NB4 (cell line): ENCODE results near the gene ASPHD2.

Experiments
- MAX ChIP-seq: IDR thresholded peaks from 2 replicates; pipeline ENCODE4 v1.6.1; 2011; ENCODE audit warnings: low read depth, low read length
- POLR2A ChIP-seq: IDR thresholded peaks from 2 replicates; pipeline ENCODE4 v1.6.1; 2011; ENCODE audit warnings: mild to moderate bottlenecking; ENCODE audit not compliant: insufficient read length; ENCODE audit errors: extremely low read depth
- TF ChIP-seq, protein P1 (sequence below): IDR thresholded peaks from one replicate; pipeline ENCODE4 v1.5.1; 2012; ENCODE audit warnings: low read depth, low read length

GRCh38 chr22:26452236-26453016 is 23.4 kb downstream of the ASPHD2 start:
- TF ChIP-seq, protein P1, sequence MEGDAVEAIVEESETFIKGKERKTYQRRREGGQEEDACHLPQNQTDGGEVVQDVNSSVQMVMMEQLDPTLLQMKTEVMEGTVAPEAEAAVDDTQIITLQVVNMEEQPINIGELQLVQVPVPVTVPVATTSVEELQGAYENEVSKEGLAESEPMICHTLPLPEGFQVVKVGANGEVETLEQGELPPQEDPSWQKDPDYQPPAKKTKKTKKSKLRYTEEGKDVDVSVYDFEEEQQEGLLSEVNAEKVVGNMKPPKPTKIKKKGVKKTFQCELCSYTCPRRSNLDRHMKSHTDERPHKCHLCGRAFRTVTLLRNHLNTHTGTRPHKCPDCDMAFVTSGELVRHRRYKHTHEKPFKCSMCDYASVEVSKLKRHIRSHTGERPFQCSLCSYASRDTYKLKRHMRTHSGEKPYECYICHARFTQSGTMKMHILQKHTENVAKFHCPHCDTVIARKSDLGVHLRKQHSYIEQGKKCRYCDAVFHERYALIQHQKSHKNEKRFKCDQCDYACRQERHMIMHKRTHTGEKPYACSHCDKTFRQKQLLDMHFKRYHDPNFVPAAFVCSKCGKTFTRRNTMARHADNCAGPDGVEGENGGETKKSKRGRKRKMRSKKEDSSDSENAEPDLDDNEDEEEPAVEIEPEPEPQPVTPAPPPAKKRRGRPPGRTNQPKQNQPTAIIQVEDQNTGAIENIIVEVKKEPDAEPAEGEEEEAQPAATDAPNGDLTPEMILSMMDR: no peak
- TF ChIP-seq POLR2A: no peak
- no peak for TF ChIP-seq MAX
